Activated CD8-positive, alpha-beta memory T cell treated with anti-CD3 and anti-CD28 coated beads, Interleukin-2, amount 10 ng/mL, durations not matched to agents 7 days and 5 days (primary cell): Measurements from ENCODE around the gene ATRNL1. TPM values are rescaled to one million over a fixed set of nuclear protein-coding genes. Genes with fewer than 3 reads are reported as not detected.

Source experiments
- ATAC-seq: fragments of 150-1000 bp; cut with Tn5 transposase; one replicate; pipeline ENCODE4 v1.10.0; 2021; ENCODE audit warnings: moderate library complexity
- CTCF ChIA-PET: fragments of 350-600 bp; sonication (Branson Sonifier 250); formaldehyde crosslinking; loops from one replicate; lab custom pipeline; 2021; ENCODE audit warnings: antibody characterized with exemption; lab: Charles Lee
- DNase-seq: peaks from one replicate; pipeline ENCODE4 v3.0.0-alpha.2; 2020
- H3K27ac Mint-ChIP-seq: one replicate; pipeline ENCODE4 v1.8.0; 2021; ENCODE audit warnings: mild to moderate bottlenecking, mixed read lengths
- H3K27me3 Mint-ChIP-seq: one replicate; pipeline ENCODE4 v1.8.0; 2021; ENCODE audit warnings: mixed read lengths
- H3K36me3 Mint-ChIP-seq: one replicate; pipeline ENCODE4 v1.8.0; 2021; ENCODE audit warnings: mild to moderate bottlenecking, mixed read lengths
- H3K4me1 Mint-ChIP-seq: one replicate; pipeline ENCODE4 v1.8.0; 2021; ENCODE audit warnings: mixed read lengths
- H3K4me3 Mint-ChIP-seq: one replicate; pipeline ENCODE4 v1.8.0; 2021; ENCODE audit warnings: mild to moderate bottlenecking, moderate library complexity, mixed read lengths
- H3K9me3 Mint-ChIP-seq: one replicate; pipeline ENCODE4 v1.8.0; 2022; ENCODE audit warnings: low read depth, mixed read lengths
- total RNA-seq, 2 experiments: library from RNA; stranded (reverse); gene quantifications; one replicate each; pipeline ENCODE4 v1.2.3, GENCODE V29; 2021

ATRNL1 gene
- total RNA-seq, 2 experiments from 2014 or later, result 0.35 to 0.87 TPM

GRCh38 chr10:115945701-115946445 is 852.7 kb downstream of the ATRNL1 start:
- DNase-seq (no peak), ATAC-seq (no peak)
- CTCF ChIA-PET, result no interaction called here
- H3K36me3 Mint-ChIP-seq, result no peaks in the 10 kb centered on the region
- H3K4me1 Mint-ChIP-seq, result no peaks in the 10 kb centered on the region
- no peak overlapping the region for H3K4me3 Mint-ChIP-seq
- H3K27me3 Mint-ChIP-seq, result no peaks in the 10 kb centered on the region
- H3K9me3 Mint-ChIP-seq, result peaks cover 6% of the 10 kb centered on the region
- no peak overlapping the region for H3K27ac Mint-ChIP-seq

- Mint-ChIP-seq H3K27me3 (no peaks in the 10 kb centered on the region), H3K9me3 (peaks cover 6% of the 10 kb centered on the region), H3K4me3 (no peak overlapping the region), H3K4me1 (no peaks in the 10 kb centered on the region), H3K27ac (no peak overlapping the region), H3K36me3 (no peaks in the 10 kb centered on the region)
- ATAC-seq (no peak), DNase-seq (no peak)
- CTCF ChIA-PET, result no interaction called here
Observed at GRCh38 chr10:115947104-115947503, 853.9 kb downstream of the ATRNL1 start.

DNA sequence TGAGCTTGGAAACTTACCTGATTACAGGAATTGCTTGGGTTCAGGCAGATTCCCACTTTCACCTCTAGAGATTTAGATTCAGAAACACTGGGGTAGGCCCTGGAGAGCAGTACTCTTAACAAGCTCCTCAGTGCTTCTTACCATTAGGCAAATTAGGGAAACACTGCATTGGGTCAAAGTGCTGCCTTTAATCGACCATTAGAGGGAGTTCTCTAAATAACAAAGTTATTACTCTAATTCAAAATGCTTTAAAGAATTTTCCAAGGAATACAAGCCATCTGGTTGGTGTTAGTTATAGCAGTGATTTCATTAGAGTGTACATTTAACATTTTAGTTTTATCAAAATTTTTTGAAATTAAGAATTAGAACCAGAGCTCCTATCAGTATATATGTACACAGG is 855.3 kb downstream of the ATRNL1 start:
- Mint-ChIP-seq H3K27me3 (no peaks in the 10 kb centered on the region), H3K9me3 (peaks cover 3% of the 10 kb centered on the region), H3K27ac (no peak overlapping the region), H3K4me3 (no peak overlapping the region), H3K4me1 (no peaks in the 10 kb centered on the region), H3K36me3 (no peaks in the 10 kb centered on the region)
- ATAC-seq (no peak), DNase-seq (no peak)
- CTCF ChIA-PET, result no interaction called here

DNA sequence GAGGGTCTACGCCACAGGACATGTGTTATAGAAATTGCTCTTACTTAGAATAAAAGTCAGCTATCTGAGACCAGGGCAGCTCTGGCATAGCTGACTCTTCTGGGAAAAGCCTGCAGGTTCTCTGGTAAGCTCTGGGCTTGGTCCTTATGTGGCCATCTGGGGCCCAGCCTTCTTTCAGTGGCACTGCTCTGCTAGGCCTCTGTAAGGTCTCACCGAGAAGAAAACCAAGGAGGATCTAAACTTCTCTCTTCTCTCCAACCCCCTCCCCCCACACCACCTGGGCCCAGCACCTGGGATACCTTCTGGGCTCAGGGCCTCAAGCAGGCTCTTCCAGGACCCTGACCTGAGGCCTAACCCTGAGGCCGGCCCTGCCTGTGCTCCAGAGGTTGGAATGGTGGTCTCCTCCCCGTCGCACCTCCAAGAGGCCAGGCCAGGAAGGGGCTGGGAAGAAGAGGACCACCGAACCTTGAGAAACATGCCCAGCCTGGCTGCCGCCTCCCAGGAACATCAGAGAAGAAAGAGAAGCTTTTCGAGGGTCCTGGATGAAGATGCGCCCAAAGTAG is 856.2 kb downstream of the ATRNL1 start:
- no peak overlapping the region for H3K4me3 Mint-ChIP-seq
- H3K4me1 Mint-ChIP-seq, result no peaks in the 10 kb centered on the region
- no peaks in the 10 kb centered on the region for H3K9me3 Mint-ChIP-seq
- no peak for DNase-seq
- no peaks in the 10 kb centered on the region for H3K36me3 Mint-ChIP-seq
- H3K27me3 Mint-ChIP-seq, result no peaks in the 10 kb centered on the region
- CTCF ChIA-PET, result interaction anchor here (1.0 kb wide), 1 partner anchor 44 kb away, joined by 3 read pairs; no protein-coding TSS in a partner anchor
- H3K27ac Mint-ChIP-seq, result no peak overlapping the region
- ATAC-seq, result no peak

DNA sequence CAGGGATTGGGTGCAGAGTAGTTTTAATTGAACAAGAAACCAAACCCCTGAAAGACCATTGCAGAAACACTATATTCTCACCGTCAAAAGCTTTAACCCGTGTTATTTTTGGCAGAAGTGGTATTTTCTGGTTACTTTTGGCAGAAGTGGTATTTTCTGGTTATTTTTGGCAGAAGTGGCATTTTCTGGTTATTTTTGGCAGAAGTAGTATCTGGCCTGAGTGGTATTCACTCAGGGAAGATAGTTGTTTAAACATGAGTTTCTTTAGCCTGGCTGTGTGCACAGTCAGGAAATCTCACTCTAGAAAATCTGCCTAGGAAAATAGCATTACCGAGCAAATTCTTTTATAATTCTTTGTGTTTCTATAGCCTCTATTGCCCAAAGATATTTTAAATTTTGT is 857.2 kb downstream of the ATRNL1 start:
- ATAC-seq (no peak), DNase-seq (no peak)
- Mint-ChIP-seq H3K4me3 (no peak overlapping the region), H3K9me3 (no peaks in the 10 kb centered on the region), H3K27me3 (no peaks in the 10 kb centered on the region), H3K36me3 (no peaks in the 10 kb centered on the region), H3K4me1 (no peaks in the 10 kb centered on the region), H3K27ac (no peak overlapping the region)
- CTCF ChIA-PET, result interaction anchor here (1.0 kb wide), 1 partner anchor 43 kb away, joined by 3 read pairs; no protein-coding TSS in a partner anchor

GRCh38 chr10:115951242-115951641 is 858.1 kb downstream of the ATRNL1 start:
- H3K36me3 Mint-ChIP-seq, result no peaks in the 10 kb centered on the region
- DNase-seq, result no peak
- no peak overlapping the region for H3K27ac Mint-ChIP-seq
- ATAC-seq, result no peak
- CTCF ChIA-PET, result no interaction called here
- H3K9me3 Mint-ChIP-seq, result no peaks in the 10 kb centered on the region
- H3K4me1 Mint-ChIP-seq, result no peaks in the 10 kb centered on the region
- no peak overlapping the region for H3K4me3 Mint-ChIP-seq
- H3K27me3 Mint-ChIP-seq, result no peaks in the 10 kb centered on the region

DNA sequence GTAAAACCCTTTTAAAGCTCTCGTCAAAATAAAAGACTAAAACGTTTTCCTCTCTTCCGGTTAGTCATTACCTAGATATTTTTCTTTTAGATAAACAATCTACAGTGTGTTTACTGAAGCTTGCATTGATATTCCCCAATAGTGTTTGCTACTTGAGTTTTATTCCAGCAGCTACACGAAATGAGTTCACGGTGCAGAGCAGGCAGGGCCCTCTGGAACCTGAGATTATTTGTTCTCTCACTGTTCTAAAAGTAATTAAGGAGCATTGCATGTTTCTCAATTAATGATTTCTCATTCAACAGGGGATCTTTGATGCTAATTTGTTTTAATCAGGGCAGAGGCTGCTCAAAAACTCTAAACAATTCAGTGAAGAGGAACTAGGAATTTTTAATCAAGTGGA is 860.1 kb downstream of the ATRNL1 start:
- DNase-seq, result no peak
- Mint-ChIP-seq H3K27ac (no peak overlapping the region), H3K9me3 (peaks cover 3% of the 10 kb centered on the region), H3K27me3 (no peaks in the 10 kb centered on the region), H3K4me3 (no peak overlapping the region), H3K4me1 (no peaks in the 10 kb centered on the region), H3K36me3 (no peaks in the 10 kb centered on the region)
- CTCF ChIA-PET, result no interaction called here
- ATAC-seq, result no peak

- H3K9me3 Mint-ChIP-seq, result peaks cover 3% of the 10 kb centered on the region
Observed at GRCh38 chr10:115953968-115954367, 860.8 kb downstream of the ATRNL1 start.

DNA sequence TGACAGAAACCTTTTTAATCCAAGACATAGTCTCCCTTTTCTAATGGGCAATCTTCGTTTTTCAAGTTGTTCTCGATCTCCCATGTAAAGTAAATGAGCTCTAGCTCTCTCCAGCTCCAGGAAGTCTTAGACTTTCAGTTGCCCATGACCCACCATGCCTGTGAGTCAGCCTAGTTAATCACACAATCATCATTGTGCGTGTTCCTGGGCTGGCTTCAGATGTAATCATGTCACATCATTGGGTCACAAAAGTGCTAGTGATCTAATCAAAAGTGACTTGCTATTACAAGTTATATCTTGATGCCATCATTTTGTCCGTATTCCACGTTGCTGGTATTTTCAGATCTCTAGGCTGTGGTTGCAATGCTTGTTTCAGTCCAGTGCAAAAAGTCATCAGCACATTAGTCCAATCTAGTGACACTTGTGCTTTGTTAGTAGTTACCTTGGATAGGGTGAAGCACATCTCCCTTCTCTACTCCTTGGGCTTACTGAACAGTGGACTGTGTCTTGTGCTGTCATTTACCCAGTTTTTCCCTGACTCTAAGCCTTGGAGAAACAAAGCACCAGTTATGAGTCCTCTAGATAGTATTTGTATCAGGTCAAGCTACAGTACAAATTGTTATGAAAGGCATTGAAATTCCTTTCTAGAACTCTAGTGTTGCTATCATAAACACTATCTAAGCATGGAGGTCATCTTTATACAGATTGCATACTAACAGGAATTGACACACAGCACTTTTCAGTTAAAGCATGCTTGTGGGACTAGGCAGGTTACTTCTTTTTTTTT is 863.3 kb downstream of the ATRNL1 start:
- CTCF ChIA-PET, result no interaction called here
- H3K27me3 Mint-ChIP-seq, result no peaks in the 10 kb centered on the region
- no peak overlapping the region for H3K4me3 Mint-ChIP-seq
- DNase-seq (no peak), ATAC-seq (no peak)
- peaks cover 10% of the 10 kb centered on the region for H3K9me3 Mint-ChIP-seq
- H3K27ac Mint-ChIP-seq, result no peak overlapping the region
- no peaks in the 10 kb centered on the region for H3K36me3 Mint-ChIP-seq
- H3K4me1 Mint-ChIP-seq, result no peaks in the 10 kb centered on the region

More at GRCh38 chr10:115953968-115954367, 860.8 kb downstream of the ATRNL1 start:
- H3K27ac Mint-ChIP-seq, result no peak overlapping the region
- H3K4me1 Mint-ChIP-seq, result no peaks in the 10 kb centered on the region
- H3K4me3 Mint-ChIP-seq, result no peak overlapping the region
- CTCF ChIA-PET, result no interaction called here
- ATAC-seq (no peak), DNase-seq (no peak)
- H3K36me3 Mint-ChIP-seq, result no peaks in the 10 kb centered on the region
- no peaks in the 10 kb centered on the region for H3K27me3 Mint-ChIP-seq

DNA sequence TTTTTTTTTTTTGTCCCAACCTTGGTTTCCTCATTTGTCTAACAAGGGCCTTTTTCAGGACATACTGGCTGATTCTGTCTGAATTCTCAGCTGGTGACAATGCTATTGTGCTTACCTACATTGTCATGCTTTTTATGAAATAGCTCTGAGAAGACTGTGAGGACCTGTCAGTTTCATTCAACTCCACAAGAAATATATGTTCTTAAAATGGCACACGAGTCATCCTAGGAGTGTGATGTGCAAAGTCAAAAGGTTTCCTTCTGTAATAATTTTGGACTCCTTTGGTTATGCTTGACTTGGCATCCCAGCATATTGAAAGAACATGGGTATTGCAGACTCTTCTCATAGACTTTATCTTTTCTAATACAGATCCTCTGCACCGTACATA is 863.8 kb downstream of the ATRNL1 start:
- DNase-seq (no peak), ATAC-seq (no peak)
- Mint-ChIP-seq H3K27ac (no peak overlapping the region), H3K27me3 (no peaks in the 10 kb centered on the region), H3K36me3 (no peaks in the 10 kb centered on the region), H3K4me1 (no peaks in the 10 kb centered on the region), H3K4me3 (no peak overlapping the region), H3K9me3 (peaks cover 10% of the 10 kb centered on the region)
- CTCF ChIA-PET, result no interaction called here

DNA sequence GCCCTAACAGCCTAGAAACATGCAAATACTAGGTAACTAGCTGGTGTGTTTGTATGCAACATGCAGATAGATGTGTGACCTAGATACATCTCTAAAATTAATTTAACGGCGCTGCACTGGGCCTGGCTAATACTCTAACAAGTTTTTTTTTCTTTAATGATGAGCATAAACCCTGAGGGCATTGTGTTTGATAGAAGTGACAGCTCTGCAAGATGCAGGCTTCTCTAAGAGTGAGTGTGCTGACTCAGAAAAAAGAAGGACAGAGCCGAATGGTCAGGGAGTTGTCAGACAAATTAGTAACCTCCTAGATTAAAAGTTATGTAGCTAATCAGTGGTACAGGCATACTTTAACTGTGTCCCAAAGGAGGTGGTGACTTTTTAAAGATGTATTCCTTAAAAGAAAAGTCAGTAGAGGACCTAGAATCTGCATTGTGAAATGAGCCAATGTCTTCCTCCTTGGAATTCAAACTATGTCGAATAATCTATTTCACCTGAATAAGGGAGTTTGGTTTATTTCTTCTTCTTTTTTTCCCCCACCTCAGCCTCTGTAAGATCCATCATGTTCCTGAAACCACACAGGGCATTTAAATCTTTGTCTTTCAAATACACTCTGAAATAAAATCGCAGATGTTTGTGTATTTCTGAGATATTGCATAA is 864.7 kb downstream of the ATRNL1 start:
- no peaks in the 10 kb centered on the region for H3K27me3 Mint-ChIP-seq
- ATAC-seq (no peak), DNase-seq (no peak)
- H3K36me3 Mint-ChIP-seq, result no peaks in the 10 kb centered on the region
- H3K4me3 Mint-ChIP-seq, result no peak overlapping the region
- peaks cover 10% of the 10 kb centered on the region for H3K9me3 Mint-ChIP-seq
- CTCF ChIA-PET, result no interaction called here
- H3K27ac Mint-ChIP-seq, result no peak overlapping the region
- no peaks in the 10 kb centered on the region for H3K4me1 Mint-ChIP-seq

- no peak for DNase-seq
- no peaks in the 10 kb centered on the region for H3K27me3 Mint-ChIP-seq
- peaks cover 10% of the 10 kb centered on the region for H3K9me3 Mint-ChIP-seq
- ATAC-seq, result no peak
- no peak overlapping the region for H3K4me3 Mint-ChIP-seq
- H3K27ac Mint-ChIP-seq, result no peak overlapping the region
- no peaks in the 10 kb centered on the region for H3K36me3 Mint-ChIP-seq
- H3K4me1 Mint-ChIP-seq, result no peaks in the 10 kb centered on the region
- CTCF ChIA-PET, result no interaction called here
Observed at GRCh38 chr10:115963848-115964247, 870.7 kb downstream of the ATRNL1 start.

DNA sequence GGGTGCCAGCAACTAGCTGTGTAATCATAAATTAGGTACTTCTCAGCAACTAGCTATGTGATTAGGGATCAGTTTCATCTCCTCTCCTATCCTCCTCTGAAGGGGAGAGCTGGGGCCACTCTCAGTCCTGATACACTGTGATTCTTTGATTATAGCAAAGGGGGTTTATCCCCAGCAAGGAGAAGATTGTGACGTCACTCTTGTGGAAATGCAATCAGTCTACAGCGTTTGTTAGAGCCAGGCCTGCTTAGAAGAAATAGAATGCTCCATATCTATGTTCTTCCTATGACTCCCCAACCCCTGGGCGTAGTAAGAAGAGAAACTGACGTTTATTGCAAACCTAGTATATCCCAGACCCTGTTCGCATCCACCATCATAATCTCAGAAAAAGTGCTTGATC is 871.7 kb downstream of the ATRNL1 start:
- H3K27ac Mint-ChIP-seq, result no peak overlapping the region
- H3K36me3 Mint-ChIP-seq, result no peaks in the 10 kb centered on the region
- no peaks in the 10 kb centered on the region for H3K4me1 Mint-ChIP-seq
- peaks cover 9% of the 10 kb centered on the region for H3K9me3 Mint-ChIP-seq
- ATAC-seq (no peak), DNase-seq (no peak)
- no peaks in the 10 kb centered on the region for H3K27me3 Mint-ChIP-seq
- no peak overlapping the region for H3K4me3 Mint-ChIP-seq
- CTCF ChIA-PET, result no interaction called here
